A549 (cell line): ENCODE measurements around the gene SCAP. TPM values are rescaled to one million over a fixed set of nuclear protein-coding genes. Genes with fewer than 3 reads are reported as not detected.

Source experiments
- ATAC-seq, 2 experiments: fragments of 200-7000 bp in 1 of 2; fragments of >200 bp in 1 of 2; cut with Nextera tagmentation in 1 of 2; cut with Tn5 transposase in 1 of 2; 3 replicates each; pipeline versions ENCODE4 v1.8.0 to v1.9.1; 2018 to 2020; ENCODE audit warnings: mild to moderate bottlenecking in 1 of 2, moderate library complexity in 1 of 2
- CTCF ChIA-PET: fragments of 300-600 bp; sonication (Branson Sonifier 250); formaldehyde crosslinking; extraction: SDS; loops from one replicate; lab custom pipeline; 2021; ENCODE audit warnings: antibody characterized with exemption, inconsistent platforms; lab: Yijun Ruan, JAX
- POLR2A ChIA-PET: fragments of 350-600 bp; formaldehyde crosslinking; extraction: SDS; loops from one replicate; lab custom pipeline; 2021; ENCODE audit warnings: antibody characterized with exemption, inconsistent platforms; lab: Yijun Ruan, JAX
- DNase-seq, 2 experiments: peaks; one replicate each; pipeline versions ENCODE4 v3.0.0 to v3.0.0-alpha.2; 2011 to 2016; ENCODE audit warnings: low read depth in 1 of 2, low spot score in 1 of 2
- FAIRE-seq: peaks from 2 replicates; lab custom pipeline; 2011; peaks lifted over from hg19 to GRCh38; lab: Jason Lieb, UNC
- H3K27ac ChIP-seq, 2 experiments: fragments of >200 bp; sonication (Bioruptor Twin); formaldehyde crosslinking; 3 replicates each; pipeline ENCODE4 v1.5.1; 2016 to 2017
- H3K4me1 ChIP-seq: fragments of >200 bp; sonication (Bioruptor Twin); formaldehyde crosslinking; 3 replicates; pipeline ENCODE4 v1.6.1; 2016
- H3K4me2 ChIP-seq: fragments of >200 bp; sonication (Bioruptor Twin); formaldehyde crosslinking; 3 replicates; pipeline ENCODE4 v1.6.1; 2016
- H3K4me3 ChIP-seq: fragments of >200 bp; sonication (Bioruptor Twin); formaldehyde crosslinking; 3 replicates; pipeline ENCODE4 v1.5.1; 2016
- H3K9me3 ChIP-seq: fragments of >200 bp; sonication (Bioruptor Twin); formaldehyde crosslinking; 3 replicates; pipeline ENCODE4 v1.6.1; 2016
- BHLHE40 ChIP-seq: IDR thresholded peaks from 2 replicates; pipeline ENCODE4 v1.6.1; 2012; ENCODE audit warnings: low read depth, low read length, inconsistent platforms
- CEBPB ChIP-seq, 2 experiments: fragments of >200 bp in 1 of 2; sonication (Bioruptor Twin) in 1 of 2; formaldehyde crosslinking in 1 of 2; IDR thresholded peaks; 2 replicates each; pipeline ENCODE4 v1.6.1; 2012 to 2016
- CHD4 ChIP-seq: fragments of 200-600 bp; sonication (generic); IDR thresholded peaks from 2 replicates; pipeline ENCODE4 v1.6.1; 2016; ENCODE audit warnings: antibody characterized with exemption, mild to moderate bottlenecking, borderline replicate concordance
- EHF ChIP-seq: fragments of 250-450 bp; sonication (Bioruptor Pico); IDR thresholded peaks from 2 replicates; pipeline ENCODE4 v1.5.0; 2020; ENCODE audit warnings: mild to moderate bottlenecking
- EP300 ChIP-seq, 2 experiments: fragments of >200 bp; sonication (Bioruptor Twin); formaldehyde crosslinking; IDR thresholded peaks; 2 replicates in 1 of 2; 3 replicates in 1 of 2; pipeline ENCODE4 v1.6.1; 2016 to 2017
- FOXS1 ChIP-seq: fragments of 250-450 bp; sonication (Bioruptor Pico); IDR thresholded peaks from 2 replicates; pipeline ENCODE4 v1.5.0; 2020; ENCODE audit warnings: mild to moderate bottlenecking, moderate library complexity
- JUNB ChIP-seq: fragments of >200 bp; sonication (Bioruptor Twin); formaldehyde crosslinking; IDR thresholded peaks from 2 replicates; pipeline ENCODE4 v1.6.1; 2016
- NFE2L2 ChIP-seq: fragments of 150-350 bp; conservative IDR thresholded peaks from 2 replicates; pipeline ENCODE4 v1.6.1; 2014; ENCODE audit warnings: low read length
- PHF8 ChIP-seq: fragments of 200-600 bp; sonication (generic); IDR thresholded peaks from 2 replicates; pipeline ENCODE4 v1.6.1; 2016; ENCODE audit warnings: low read depth, mild to moderate bottlenecking, antibody characterized with exemption, moderate library complexity, borderline replicate concordance
- SMC3 ChIP-seq: fragments of >200 bp; sonication (Bioruptor Twin); formaldehyde crosslinking; IDR thresholded peaks from 3 replicates; pipeline ENCODE4 v1.6.1; 2018; ENCODE audit warnings: inconsistent platforms
- SREBF2 ChIP-seq: fragments of 450-650 bp; IDR thresholded peaks from 2 replicates; pipeline ENCODE4 v1.6.1; 2014; ENCODE audit warnings: mild to moderate bottlenecking, moderate library complexity
- WGBS: methylation state at CpG from one replicate; pipeline ENCODE4 v1.1.6; 2017; ENCODE audit errors: missing lambda C conversion rate; 5-methylcytosine and 5-hydroxymethylcytosine counted together
- polyA plus RNA-seq, 4 experiments: library from polyadenylated mRNA; depleted of rRNA in 3 of 4; stranded (reverse); fragments of >200 nt; fragmentation: RNase III in 1 of 4; extraction: RNeasy Plus Mini Kit Qiagen cat#74134 plus additional on column Dnase treatment in 1 of 4; gene quantifications; 2 replicates in 3 of 4; 3 replicates in 1 of 4; pipeline ENCODE4 v1.2.3, GENCODE V29; 2011 to 2017
- TF ChIP-seq, protein P1 (sequence below): fragments of 450-650 bp; IDR thresholded peaks from 2 replicates; pipeline ENCODE4 v1.6.1; 2014; ENCODE audit warnings: antibody characterized with exemption
- TF ChIP-seq, protein P2 (sequence below): fragments of 200-600 bp; sonication (generic); IDR thresholded peaks from 2 replicates; pipeline ENCODE4 v1.6.1; 2016; ENCODE audit warnings: antibody characterized with exemption, mild to moderate bottlenecking, moderate library complexity
- TF ChIP-seq, protein P3 (sequence below): IDR thresholded peaks from 2 replicates; pipeline ENCODE4 v1.6.1; 2012; ENCODE audit warnings: low read depth, borderline replicate concordance
- TF ChIP-seq, protein P4 (sequence below): fragments of >200 bp; sonication (Bioruptor Twin); formaldehyde crosslinking; IDR thresholded peaks from 3 replicates; pipeline ENCODE4 v1.5.1; 2016
- TF ChIP-seq, protein P5 (sequence below): IDR thresholded peaks from 2 replicates; pipeline ENCODE4 v1.6.1; 2012
- TF ChIP-seq, protein P6 (sequence below): fragments of 250-450 bp; sonication (Bioruptor Pico); IDR thresholded peaks from 2 replicates; pipeline ENCODE4 v1.5.0; 2020; ENCODE audit warnings: low read depth, mild to moderate bottlenecking, moderate library complexity
- TF ChIP-seq, protein P7 (sequence below): fragments of >200 bp; sonication (Bioruptor Twin); formaldehyde crosslinking; IDR thresholded peaks from 2 replicates; pipeline ENCODE4 v1.6.1; 2016
- TF ChIP-seq, protein P8 (sequence below): fragments of 150-350 bp; IDR thresholded peaks from 2 replicates; pipeline ENCODE4 v1.6.1; 2014; ENCODE audit warnings: low read depth, mild to moderate bottlenecking, low read length
- TF ChIP-seq, protein P9 (sequence below): fragments of 250-450 bp; sonication (Bioruptor Pico); IDR thresholded peaks from 2 replicates; pipeline ENCODE4 v1.5.0; 2021; ENCODE audit warnings: mild to moderate bottlenecking, moderate library complexity, borderline replicate concordance

Gene SCAP
- polyA plus RNA-seq, 2 of the 4 experiments (the other 2 are of a cell fraction), result 12.9 to 25.9 TPM

DNA sequence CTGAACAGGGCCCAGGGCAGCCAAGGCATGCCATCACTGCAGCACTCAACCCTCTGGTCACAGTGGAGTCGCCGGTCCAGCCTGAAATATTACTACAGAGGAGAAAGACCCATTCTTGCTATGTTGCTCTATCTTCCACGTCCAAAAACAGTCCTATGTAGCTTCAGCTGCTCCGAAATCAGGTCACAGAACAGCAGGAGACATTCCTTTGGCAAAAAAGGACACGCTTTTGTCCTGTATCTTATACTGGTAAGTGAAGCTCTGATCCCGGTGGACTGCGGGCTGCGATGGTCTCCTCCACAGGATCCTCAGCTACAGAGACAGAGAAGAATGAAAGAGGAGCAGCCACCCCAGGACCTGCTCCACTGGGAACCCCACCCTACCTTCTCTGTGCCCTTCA is 20.1 kb upstream of the SCAP start:
- Histone ChIP-seq H3K4me2 (no peak overlapping the region), H3K4me1 (no peaks in the 10 kb centered on the region), H3K27ac (no peak overlapping the region), H3K4me3 (no peak overlapping the region)
- ATAC-seq (no peak), DNase-seq (no peak), FAIRE-seq (no peak)
- POLR2A ChIA-PET, result no interaction called here
- TF ChIP-seq EHF (CRISPR knock-in tag) (no peak), SREBF2 (no peak), CEBPB (IDR thresholded peaks at IDR 0.05) (no peak), SMC3 (no peak), PHF8 (no peak), FOXS1 (CRISPR knock-in tag) (no peak), BHLHE40 (no peak), CHD4 (no peak)
- TF ChIP-seq, protein P1, sequence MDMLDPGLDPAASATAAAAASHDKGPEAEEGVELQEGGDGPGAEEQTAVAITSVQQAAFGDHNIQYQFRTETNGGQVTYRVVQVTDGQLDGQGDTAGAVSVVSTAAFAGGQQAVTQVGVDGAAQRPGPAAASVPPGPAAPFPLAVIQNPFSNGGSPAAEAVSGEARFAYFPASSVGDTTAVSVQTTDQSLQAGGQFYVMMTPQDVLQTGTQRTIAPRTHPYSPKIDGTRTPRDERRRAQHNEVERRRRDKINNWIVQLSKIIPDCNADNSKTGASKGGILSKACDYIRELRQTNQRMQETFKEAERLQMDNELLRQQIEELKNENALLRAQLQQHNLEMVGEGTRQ, result no peak
- TF ChIP-seq, protein P2, sequence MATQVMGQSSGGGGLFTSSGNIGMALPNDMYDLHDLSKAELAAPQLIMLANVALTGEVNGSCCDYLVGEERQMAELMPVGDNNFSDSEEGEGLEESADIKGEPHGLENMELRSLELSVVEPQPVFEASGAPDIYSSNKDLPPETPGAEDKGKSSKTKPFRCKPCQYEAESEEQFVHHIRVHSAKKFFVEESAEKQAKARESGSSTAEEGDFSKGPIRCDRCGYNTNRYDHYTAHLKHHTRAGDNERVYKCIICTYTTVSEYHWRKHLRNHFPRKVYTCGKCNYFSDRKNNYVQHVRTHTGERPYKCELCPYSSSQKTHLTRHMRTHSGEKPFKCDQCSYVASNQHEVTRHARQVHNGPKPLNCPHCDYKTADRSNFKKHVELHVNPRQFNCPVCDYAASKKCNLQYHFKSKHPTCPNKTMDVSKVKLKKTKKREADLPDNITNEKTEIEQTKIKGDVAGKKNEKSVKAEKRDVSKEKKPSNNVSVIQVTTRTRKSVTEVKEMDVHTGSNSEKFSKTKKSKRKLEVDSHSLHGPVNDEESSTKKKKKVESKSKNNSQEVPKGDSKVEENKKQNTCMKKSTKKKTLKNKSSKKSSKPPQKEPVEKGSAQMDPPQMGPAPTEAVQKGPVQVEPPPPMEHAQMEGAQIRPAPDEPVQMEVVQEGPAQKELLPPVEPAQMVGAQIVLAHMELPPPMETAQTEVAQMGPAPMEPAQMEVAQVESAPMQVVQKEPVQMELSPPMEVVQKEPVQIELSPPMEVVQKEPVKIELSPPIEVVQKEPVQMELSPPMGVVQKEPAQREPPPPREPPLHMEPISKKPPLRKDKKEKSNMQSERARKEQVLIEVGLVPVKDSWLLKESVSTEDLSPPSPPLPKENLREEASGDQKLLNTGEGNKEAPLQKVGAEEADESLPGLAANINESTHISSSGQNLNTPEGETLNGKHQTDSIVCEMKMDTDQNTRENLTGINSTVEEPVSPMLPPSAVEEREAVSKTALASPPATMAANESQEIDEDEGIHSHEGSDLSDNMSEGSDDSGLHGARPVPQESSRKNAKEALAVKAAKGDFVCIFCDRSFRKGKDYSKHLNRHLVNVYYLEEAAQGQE, result no peak
- TF ChIP-seq, protein P3, sequence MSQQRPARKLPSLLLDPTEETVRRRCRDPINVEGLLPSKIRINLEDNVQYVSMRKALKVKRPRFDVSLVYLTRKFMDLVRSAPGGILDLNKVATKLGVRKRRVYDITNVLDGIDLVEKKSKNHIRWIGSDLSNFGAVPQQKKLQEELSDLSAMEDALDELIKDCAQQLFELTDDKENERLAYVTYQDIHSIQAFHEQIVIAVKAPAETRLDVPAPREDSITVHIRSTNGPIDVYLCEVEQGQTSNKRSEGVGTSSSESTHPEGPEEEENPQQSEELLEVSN, result no peak
- TF ChIP-seq, protein P4, sequence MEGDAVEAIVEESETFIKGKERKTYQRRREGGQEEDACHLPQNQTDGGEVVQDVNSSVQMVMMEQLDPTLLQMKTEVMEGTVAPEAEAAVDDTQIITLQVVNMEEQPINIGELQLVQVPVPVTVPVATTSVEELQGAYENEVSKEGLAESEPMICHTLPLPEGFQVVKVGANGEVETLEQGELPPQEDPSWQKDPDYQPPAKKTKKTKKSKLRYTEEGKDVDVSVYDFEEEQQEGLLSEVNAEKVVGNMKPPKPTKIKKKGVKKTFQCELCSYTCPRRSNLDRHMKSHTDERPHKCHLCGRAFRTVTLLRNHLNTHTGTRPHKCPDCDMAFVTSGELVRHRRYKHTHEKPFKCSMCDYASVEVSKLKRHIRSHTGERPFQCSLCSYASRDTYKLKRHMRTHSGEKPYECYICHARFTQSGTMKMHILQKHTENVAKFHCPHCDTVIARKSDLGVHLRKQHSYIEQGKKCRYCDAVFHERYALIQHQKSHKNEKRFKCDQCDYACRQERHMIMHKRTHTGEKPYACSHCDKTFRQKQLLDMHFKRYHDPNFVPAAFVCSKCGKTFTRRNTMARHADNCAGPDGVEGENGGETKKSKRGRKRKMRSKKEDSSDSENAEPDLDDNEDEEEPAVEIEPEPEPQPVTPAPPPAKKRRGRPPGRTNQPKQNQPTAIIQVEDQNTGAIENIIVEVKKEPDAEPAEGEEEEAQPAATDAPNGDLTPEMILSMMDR, result no peak
- TF ChIP-seq, protein P5, sequence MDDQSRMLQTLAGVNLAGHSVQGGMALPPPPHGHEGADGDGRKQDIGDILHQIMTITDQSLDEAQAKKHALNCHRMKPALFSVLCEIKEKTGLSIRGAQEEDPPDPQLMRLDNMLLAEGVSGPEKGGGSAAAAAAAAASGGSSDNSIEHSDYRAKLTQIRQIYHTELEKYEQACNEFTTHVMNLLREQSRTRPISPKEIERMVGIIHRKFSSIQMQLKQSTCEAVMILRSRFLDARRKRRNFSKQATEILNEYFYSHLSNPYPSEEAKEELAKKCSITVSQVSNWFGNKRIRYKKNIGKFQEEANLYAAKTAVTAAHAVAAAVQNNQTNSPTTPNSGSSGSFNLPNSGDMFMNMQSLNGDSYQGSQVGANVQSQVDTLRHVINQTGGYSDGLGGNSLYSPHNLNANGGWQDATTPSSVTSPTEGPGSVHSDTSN, result no peak
- TF ChIP-seq, protein P6, sequence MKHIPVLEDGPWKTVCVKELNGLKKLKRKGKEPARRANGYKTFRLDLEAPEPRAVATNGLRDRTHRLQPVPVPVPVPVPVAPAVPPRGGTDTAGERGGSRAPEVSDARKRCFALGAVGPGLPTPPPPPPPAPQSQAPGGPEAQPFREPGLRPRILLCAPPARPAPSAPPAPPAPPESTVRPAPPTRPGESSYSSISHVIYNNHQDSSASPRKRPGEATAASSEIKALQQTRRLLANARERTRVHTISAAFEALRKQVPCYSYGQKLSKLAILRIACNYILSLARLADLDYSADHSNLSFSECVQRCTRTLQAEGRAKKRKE, result no peak
- TF ChIP-seq, protein P7, sequence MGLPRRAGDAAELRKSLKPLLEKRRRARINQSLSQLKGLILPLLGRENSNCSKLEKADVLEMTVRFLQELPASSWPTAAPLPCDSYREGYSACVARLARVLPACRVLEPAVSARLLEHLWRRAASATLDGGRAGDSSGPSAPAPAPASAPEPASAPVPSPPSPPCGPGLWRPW, result no peak
- TF ChIP-seq, all 56 proteins: peak for 0
- WGBS, result 94% methylated on average over 8 of the region's 8 CpGs
- H3K9me3 ChIP-seq, result no peaks in the 10 kb centered on the region
- CTCF ChIA-PET, result interaction anchor here (1.1 to 1.9 kb wide), 3 partner anchors 11 to 75 kb away, joined by 3 to 4 read pairs (median 3); no protein-coding TSS in a partner anchor

DNA sequence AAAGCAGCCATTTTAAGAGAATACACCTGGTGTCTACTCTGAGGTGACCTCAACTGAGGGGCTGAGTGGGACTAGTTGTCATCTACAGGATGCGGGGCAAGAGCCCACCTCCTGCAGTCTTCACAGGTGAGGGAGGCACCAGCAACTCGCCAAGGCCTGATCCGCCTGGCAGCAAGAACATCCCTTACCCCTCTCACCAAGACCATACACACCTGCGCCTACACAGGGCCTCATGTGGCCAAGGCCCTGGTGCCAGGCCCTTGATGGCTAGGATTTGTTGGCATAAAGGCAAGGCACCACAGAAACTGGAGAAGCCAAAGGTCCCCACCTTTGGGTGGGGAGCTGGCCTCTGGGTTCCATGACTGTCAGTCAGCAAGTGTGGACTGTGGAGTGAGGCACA is 19.4 kb upstream of the SCAP start:
- Histone ChIP-seq H3K27ac (no peak overlapping the region), H3K4me1 (no peaks in the 10 kb centered on the region), H3K9me3 (no peaks in the 10 kb centered on the region), H3K4me3 (no peak overlapping the region), H3K4me2 (no peak overlapping the region)
- WGBS, result 90% methylated on average over 4 of the region's 4 CpGs
- DNase-seq (no peak), ATAC-seq (no peak), FAIRE-seq (no peak)
- TF ChIP-seq, protein P1, result no peak
- TF ChIP-seq JUNB (no peak), NFE2L2 (no peak), EP300 (IDR thresholded peaks at IDR 0.05) (no peak)
- TF ChIP-seq, protein P8, sequence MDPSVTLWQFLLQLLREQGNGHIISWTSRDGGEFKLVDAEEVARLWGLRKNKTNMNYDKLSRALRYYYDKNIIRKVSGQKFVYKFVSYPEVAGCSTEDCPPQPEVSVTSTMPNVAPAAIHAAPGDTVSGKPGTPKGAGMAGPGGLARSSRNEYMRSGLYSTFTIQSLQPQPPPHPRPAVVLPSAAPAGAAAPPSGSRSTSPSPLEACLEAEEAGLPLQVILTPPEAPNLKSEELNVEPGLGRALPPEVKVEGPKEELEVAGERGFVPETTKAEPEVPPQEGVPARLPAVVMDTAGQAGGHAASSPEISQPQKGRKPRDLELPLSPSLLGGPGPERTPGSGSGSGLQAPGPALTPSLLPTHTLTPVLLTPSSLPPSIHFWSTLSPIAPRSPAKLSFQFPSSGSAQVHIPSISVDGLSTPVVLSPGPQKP, result no peak
- TF ChIP-seq, protein P9, sequence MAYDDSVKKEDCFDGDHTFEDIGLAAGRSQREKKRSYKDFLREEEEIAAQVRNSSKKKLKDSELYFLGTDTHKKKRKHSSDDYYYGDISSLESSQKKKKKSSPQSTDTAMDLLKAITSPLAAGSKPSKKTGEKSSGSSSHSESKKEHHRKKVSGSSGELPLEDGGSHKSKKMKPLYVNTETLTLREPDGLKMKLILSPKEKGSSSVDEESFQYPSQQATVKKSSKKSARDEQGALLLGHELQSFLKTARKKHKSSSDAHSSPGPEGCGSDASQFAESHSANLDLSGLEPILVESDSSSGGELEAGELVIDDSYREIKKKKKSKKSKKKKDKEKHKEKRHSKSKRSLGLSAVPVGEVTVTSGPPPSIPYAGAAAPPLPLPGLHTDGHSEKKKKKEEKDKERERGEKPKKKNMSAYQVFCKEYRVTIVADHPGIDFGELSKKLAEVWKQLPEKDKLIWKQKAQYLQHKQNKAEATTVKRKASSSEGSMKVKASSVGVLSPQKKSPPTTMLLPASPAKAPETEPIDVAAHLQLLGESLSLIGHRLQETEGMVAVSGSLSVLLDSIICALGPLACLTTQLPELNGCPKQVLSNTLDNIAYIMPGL, result no peak
- POLR2A ChIA-PET, result no interaction called here
- CTCF ChIA-PET, result interaction anchor here (1.1 to 1.3 kb wide), 2 partner anchors 11 to 74 kb away, joined by 3 read pairs; no protein-coding TSS in a partner anchor
